ENCODE results near the gene DCDC2B.

The DCDC2B gene

GRCh38 chr1:32239337-32239736 is 30.4 kb downstream of the DCDC2B start:
- DNase-seq (ENCODE audit: low read depth): no peak
- no peak for TF ChIP-seq CTCF (IDR thresholded peaks at IDR 0.05; ENCODE audit: insufficient read depth, low read depth, low read length, missing control alignments)
- H3K4me3 ChIP-seq (ENCODE audit: low read depth, low read length): no peak overlapping the region

DNA sequence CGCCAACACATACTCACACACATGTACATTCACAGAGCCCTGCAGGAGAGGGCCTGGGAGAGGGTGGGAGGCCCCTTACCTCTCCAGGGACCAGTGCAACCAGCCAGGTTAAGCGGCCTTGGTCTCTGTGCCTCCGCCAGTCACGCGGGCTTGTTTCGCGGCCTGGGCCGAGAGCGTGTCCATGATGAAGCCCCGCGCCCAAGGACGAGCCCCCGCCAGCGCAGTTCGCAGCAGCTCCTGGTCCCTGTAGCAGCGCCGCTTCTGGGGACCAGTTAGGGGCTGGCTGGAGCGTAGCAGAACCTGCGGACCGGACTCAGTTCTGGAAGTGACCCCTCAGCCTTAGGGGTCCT is 30.9 kb downstream of the DCDC2B start:
- DNase-seq (ENCODE audit: low read depth): no peak
- no peak for TF ChIP-seq CTCF (IDR thresholded peaks at IDR 0.05; ENCODE audit: insufficient read depth, low read depth, low read length, missing control alignments)
- H3K4me3 ChIP-seq (ENCODE audit: low read depth, low read length): no peak overlapping the region

DNA sequence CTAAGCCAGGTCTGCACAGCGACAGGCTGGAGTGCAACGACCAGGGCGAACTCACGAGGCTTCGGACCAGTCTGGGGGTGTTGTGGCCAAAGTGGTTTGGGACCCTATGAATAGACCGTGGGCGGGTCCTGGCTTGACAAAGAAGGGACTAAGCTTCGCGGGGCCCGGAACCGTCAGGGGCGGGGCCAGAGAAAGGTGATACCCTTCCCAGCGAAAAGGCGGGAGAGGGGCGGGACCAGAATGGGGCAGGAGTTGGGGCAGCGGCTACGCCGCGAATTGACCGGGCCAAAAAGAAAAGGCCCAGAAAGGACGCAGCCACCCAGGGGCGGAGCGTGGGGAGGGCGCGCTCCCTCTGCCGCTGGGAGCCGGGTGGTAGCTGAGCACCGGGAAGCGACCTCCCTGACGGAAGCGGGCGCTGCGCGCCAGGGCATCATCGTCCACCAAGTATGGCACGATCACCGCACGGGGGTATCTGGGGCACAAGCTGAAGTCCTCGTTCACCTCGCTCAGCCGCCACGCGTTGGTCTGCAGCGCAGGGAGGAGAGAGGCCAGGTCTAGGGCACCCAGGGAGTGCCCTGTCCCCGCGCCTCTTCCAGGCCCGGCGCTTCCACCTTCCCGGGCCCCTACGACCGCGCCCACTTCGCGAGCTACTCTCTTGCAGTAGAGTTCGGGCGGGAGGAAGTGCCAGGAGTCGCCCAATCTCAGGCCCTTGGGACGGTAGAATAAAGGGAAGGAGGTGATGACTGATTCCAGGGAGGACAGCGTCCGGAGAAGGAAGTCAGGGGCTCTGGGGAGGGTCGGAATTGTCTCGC is 31.5 kb downstream of the DCDC2B start:
- DNase-seq (ENCODE audit: low read depth): peak; percentile 44
- peak overlapping the region; percentile 62 for H3K4me3 ChIP-seq (ENCODE audit: low read depth, low read length)
- peak; percentile 11 for TF ChIP-seq CTCF (IDR thresholded peaks at IDR 0.05; ENCODE audit: insufficient read depth, low read depth, low read length, missing control alignments)

DNA sequence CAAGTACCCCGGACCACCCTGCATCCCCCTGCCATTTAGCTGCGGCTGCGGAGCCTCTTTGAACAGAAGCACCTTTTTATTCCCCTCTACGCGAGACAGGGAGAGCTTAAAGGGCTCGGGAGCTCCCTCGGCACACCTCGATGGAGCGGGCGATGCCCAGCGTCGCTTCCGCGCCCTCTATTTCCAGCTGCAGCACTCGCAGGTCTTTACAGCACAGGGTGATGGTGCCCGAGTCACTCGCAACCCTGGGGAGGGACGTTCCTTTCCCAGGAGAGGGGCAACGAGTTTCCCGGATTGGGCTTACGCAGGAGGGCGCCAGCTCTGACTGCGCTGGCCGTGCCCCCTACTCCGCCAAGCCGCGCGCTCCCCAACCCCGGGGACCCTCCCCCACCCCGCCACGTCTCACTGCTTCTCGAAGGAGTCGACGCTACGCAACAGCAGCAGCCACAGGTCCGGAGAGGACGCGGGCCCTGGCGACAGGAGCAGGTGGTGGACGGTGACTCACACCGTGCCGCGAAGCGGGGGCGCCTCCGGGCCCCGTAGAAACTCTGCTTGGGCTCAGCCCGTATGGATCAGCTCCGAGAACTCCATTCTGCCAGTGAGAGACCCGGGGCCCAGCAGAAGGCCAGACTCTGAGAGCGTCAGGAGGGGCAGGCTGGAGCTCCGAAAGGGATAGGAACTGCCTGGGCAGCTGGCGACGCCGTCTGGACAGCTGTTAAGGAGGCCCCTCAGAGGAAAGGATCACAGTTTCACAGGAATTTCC is 32.3 kb downstream of the DCDC2B start:
- DNase-seq (ENCODE audit: low read depth): peak; percentile 37
- peak overlapping the region; percentile 62 for H3K4me3 ChIP-seq (ENCODE audit: low read depth, low read length)
- no peak for TF ChIP-seq CTCF (IDR thresholded peaks at IDR 0.05; ENCODE audit: insufficient read depth, low read depth, low read length, missing control alignments)

GRCh38 chr1:32242341-32242851 is 33.5 kb downstream of the DCDC2B start:
- TF ChIP-seq CTCF (IDR thresholded peaks at IDR 0.05; ENCODE audit: insufficient read depth, low read depth, low read length, missing control alignments): no peak
- H3K4me3 ChIP-seq (ENCODE audit: low read depth, low read length): no peak overlapping the region
- DNase-seq (ENCODE audit: low read depth): peak; percentile 49

- no peak within 1 kb of the TSS for H3K4me3 ChIP-seq (ENCODE audit: low read depth, low read length)
- no peak for TF ChIP-seq CTCF (IDR thresholded peaks at IDR 0.05; ENCODE audit: insufficient read depth, low read depth, low read length, missing control alignments)
- no peak for DNase-seq (ENCODE audit: low read depth)
Observed at GRCh38 chr1:32246888-32247273, 38.0 kb downstream of the DCDC2B start, which contains the start of gene FAM167B. FAM167B (plus strand) TSS chr1:32247222; CDS start chr1:32247422, 200 bp downstream.
